ENCODE results near the gene CCDC60. TPM values are rescaled to one million over a fixed set of nuclear protein-coding genes. Genes with fewer than 3 reads are reported as not detected.

Gene CCDC60
- total and polyA plus RNA-seq, 2 of the 13 experiments (the other 11 are each of a cell fraction or from before 2014, with no cell fraction given), result not detected

DNA sequence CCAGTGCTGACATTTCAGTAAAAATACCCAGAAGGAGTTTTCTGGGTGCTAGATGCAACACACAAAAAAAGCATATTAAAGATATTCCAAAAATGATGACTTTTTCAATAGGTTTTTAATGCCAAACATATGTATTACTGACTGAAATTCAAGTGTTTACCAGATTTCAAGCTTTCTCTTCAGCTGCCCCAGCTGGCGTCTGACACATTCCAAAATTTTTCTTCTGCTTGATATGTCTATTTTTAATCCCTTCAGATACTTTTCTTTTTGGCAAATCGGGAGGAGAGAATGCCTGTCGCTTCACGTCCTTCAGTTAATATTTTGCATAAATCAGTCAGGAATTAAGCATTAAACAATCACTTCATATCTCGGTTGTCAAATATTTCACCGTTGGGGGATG, 7.1 kb upstream of the CCDC60 start (continued):
- TF ChIP-seq, protein P1, sequence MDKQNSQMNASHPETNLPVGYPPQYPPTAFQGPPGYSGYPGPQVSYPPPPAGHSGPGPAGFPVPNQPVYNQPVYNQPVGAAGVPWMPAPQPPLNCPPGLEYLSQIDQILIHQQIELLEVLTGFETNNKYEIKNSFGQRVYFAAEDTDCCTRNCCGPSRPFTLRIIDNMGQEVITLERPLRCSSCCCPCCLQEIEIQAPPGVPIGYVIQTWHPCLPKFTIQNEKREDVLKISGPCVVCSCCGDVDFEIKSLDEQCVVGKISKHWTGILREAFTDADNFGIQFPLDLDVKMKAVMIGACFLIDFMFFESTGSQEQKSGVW (CRISPR knock-in tag; IDR thresholded peaks at IDR 0.05; ENCODE audit: borderline replicate concordance), result no peak
- no peak for TF ChIP-seq ZNF180 (CRISPR knock-in tag; IDR thresholded peaks at IDR 0.05; ENCODE audit: borderline replicate concordance, low read depth)

- DNase-seq (ENCODE audit: low spot score), result peak; percentile 6
- Histone ChIP-seq H3K36me3 (replicated peaks in 1 of 2; ENCODE audit: control insufficient read depth in 1 of 2, insufficient read depth in 2 of 2, low read length in 2 of 2) (no peaks in the 10 kb centered on the region), H3K27ac (ENCODE audit: extremely low read length, insufficient read depth, low read length) (no peak overlapping the region), H4K20me1 (ENCODE audit: insufficient read depth, low read length) (no peaks in the 10 kb centered on the region), H3K4me3 (replicated peaks in 1 of 3; ENCODE audit: insufficient read depth in 1 of 3, low read depth in 2 of 3, low read length in 3 of 3) (no peak overlapping the region), H2AFZ (ENCODE audit: low read length) (no peak overlapping the region), H3K79me2 (ENCODE audit: insufficient read depth, low read length) (no peaks in the 10 kb centered on the region), H3K4me1 (ENCODE audit: insufficient read depth, low read length) (no peaks in the 10 kb centered on the region), H3K4me2 (ENCODE audit: low read depth, low read length) (no peak overlapping the region), H3K27me3 (ENCODE audit: control insufficient read depth in 1 of 2, insufficient read depth in 2 of 2, low read length in 2 of 2) (no peaks in the 10 kb centered on the region), H3K9me3 (ENCODE audit: low read length) (no peaks in the 10 kb centered on the region), H3K9ac (ENCODE audit: insufficient read depth, low read depth, low read length) (no peak overlapping the region)
- WGBS (ENCODE audit: low lambda C conversion rate), result 22% methylated on average over 3 of the region's 3 CpGs
- peak; percentile 81 for ATAC-seq
- in situ Hi-C loops (cut with HindIII; ENCODE audit: extremely low pct_ligation_motif_present, low pct_unique_long_range_greater_than_20kb) (no loop called here), intact Hi-C loops (cut with micrococcal nuclease; ENCODE audit: unreplicated experiment) (no loop called here)
- ChIA-PET POLR2A (interaction anchor here (0.7 kb wide), 1 partner anchor 298 kb away, joined by 3 read pairs; no protein-coding TSS in a partner anchor), CTCF (ENCODE audit: low intra/inter-chr PET ratio, low total read pairs) (no interaction called here)
- no peak for FAIRE-seq
- no TSS peak for BruUV-seq (replicated peaks)
- TF ChIP-seq TBX2 (CRISPR knock-in tag; IDR thresholded peaks at IDR 0.05; ENCODE audit: borderline replicate concordance) (no peak), STAG1 (CRISPR knock-in tag; IDR thresholded peaks at IDR 0.05) (peak; percentile 44)
- TF ChIP-seq, protein P2, sequence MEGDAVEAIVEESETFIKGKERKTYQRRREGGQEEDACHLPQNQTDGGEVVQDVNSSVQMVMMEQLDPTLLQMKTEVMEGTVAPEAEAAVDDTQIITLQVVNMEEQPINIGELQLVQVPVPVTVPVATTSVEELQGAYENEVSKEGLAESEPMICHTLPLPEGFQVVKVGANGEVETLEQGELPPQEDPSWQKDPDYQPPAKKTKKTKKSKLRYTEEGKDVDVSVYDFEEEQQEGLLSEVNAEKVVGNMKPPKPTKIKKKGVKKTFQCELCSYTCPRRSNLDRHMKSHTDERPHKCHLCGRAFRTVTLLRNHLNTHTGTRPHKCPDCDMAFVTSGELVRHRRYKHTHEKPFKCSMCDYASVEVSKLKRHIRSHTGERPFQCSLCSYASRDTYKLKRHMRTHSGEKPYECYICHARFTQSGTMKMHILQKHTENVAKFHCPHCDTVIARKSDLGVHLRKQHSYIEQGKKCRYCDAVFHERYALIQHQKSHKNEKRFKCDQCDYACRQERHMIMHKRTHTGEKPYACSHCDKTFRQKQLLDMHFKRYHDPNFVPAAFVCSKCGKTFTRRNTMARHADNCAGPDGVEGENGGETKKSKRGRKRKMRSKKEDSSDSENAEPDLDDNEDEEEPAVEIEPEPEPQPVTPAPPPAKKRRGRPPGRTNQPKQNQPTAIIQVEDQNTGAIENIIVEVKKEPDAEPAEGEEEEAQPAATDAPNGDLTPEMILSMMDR (CRISPR knock-in tag; IDR thresholded peaks at IDR 0.05), result peak; percentile 39
Observed at GRCh38 chr12:119328111-119328510, 6.4 kb upstream of the CCDC60 start.
